OCI-LY7 (cell line): ENCODE results near the gene MRM1. TPM values are rescaled to one million over a fixed set of nuclear protein-coding genes. Genes with fewer than 3 reads are reported as not detected.

Experiments
- BruUV-seq: library from RNA; stranded (reverse); fragments of 400-500 nt; replicated peaks from 2 replicates; lab custom pipeline; 2021; lab: Mats Ljungman, UMichigan
- CTCF ChIA-PET: fragments of 300-600 bp; sonication (Branson Sonifier 250); formaldehyde crosslinking; loops from one replicate; lab custom pipeline; 2022; ENCODE audit warnings: antibody characterized with exemption; ENCODE audit not compliant: unreplicated experiment; lab: Charles Lee
- POLR2A ChIA-PET: fragments of 300-600 bp; sonication (Branson Sonifier 250); formaldehyde crosslinking; loops from one replicate; lab custom pipeline; 2022; ENCODE audit warnings: antibody characterized with exemption; lab: Charles Lee
- DNase-seq: peaks from one replicate; pipeline ENCODE4 v3.0.0-alpha.2; 2015; ENCODE audit warnings: low spot score
- H2AFZ ChIP-seq: fragments of 200-600 bp; sonication (generic), shearing (Covaris generic); 2 replicates; pipeline ENCODE4 v1.6.1; 2014; ENCODE audit warnings: mild to moderate bottlenecking, antibody characterized with exemption, low read length, moderate library complexity
- H3K27ac ChIP-seq: fragments of 200-600 bp; sonication (generic); 2 replicates; pipeline ENCODE4 v1.5.1; 2014; ENCODE audit warnings: mixed run types, low read depth, mild to moderate bottlenecking, moderate library complexity, low read length, inconsistent platforms; ENCODE audit not compliant: poor library complexity, severe bottlenecking
- H3K36me3 ChIP-seq: fragments of 200-600 bp; sonication (generic); 2 replicates; pipeline ENCODE4 v1.6.1; 2014; ENCODE audit warnings: mild to moderate bottlenecking, antibody characterized with exemption, low read length, moderate library complexity, mixed read lengths; ENCODE audit not compliant: insufficient read depth
- H3K4me1 ChIP-seq: fragments of 200-600 bp; sonication (generic); 2 replicates; pipeline ENCODE4 v1.5.1; 2014; ENCODE audit warnings: mild to moderate bottlenecking, low read length; ENCODE audit not compliant: insufficient read depth, poor library complexity, severe bottlenecking
- H3K4me2 ChIP-seq: fragments of 200-600 bp; sonication (generic); 2 replicates; pipeline ENCODE4 v1.6.1; 2014; ENCODE audit warnings: mild to moderate bottlenecking, low read length
- H3K4me3 ChIP-seq: fragments of 200-600 bp; sonication (generic); 2 replicates; pipeline ENCODE4 v1.5.1; 2014; ENCODE audit warnings: mild to moderate bottlenecking, low read depth, low read length; ENCODE audit not compliant: poor library complexity, severe bottlenecking
- H3K79me2 ChIP-seq: fragments of 200-600 bp; sonication (generic); 2 replicates; pipeline ENCODE4 v1.6.1; 2016; ENCODE audit warnings: low read depth, mild to moderate bottlenecking, low read length, moderate library complexity, mixed read lengths; ENCODE audit not compliant: insufficient read depth
- H3K9me2 ChIP-seq: fragments of 200-600 bp; sonication (generic); 2 replicates; pipeline ENCODE4 v1.6.1; 2016; ENCODE audit warnings: mild to moderate bottlenecking, low read length, mixed read lengths; ENCODE audit not compliant: insufficient read depth
- H3K9me3 ChIP-seq: fragments of 200-600 bp; sonication (generic); 2 replicates; pipeline ENCODE4 v1.6.1; 2014; ENCODE audit warnings: mild to moderate bottlenecking, mixed run types, low read length, mixed read lengths
- H4K20me1 ChIP-seq: fragments of 200-600 bp; sonication (generic); 2 replicates; pipeline ENCODE4 v1.6.1; 2014; ENCODE audit warnings: mild to moderate bottlenecking, antibody characterized with exemption, low read length, moderate library complexity, mixed read lengths; ENCODE audit not compliant: insufficient read depth
- EZH2phosphoT487 ChIP-seq: fragments of 200-600 bp; sonication (generic); IDR thresholded peaks from 2 replicates; pipeline ENCODE4 v1.6.1; 2018; ENCODE audit warnings: low read depth, borderline replicate concordance, mild to moderate bottlenecking, mixed run types, antibody characterized with exemption, low read length, moderate library complexity, mixed read lengths
- intact Hi-C: fragments of 100-400 bp; cut with micrococcal nuclease; formaldehyde crosslinking; loops from one replicate; pipeline ENCODE4 v1.10.0; 2022; ENCODE audit not compliant: unreplicated experiment
- total RNA-seq, 2 experiments: library from RNA; depleted of rRNA in 1 of 2; stranded (reverse); fragments of >200 nt in 1 of 2; shearing (Covaris generic) in 1 of 2; gene quantifications; 2 replicates each; pipeline ENCODE4 v1.2.3, GENCODE V29; 2014 to 2022
- TF ChIP-seq, protein P1 (sequence below): fragments of 200-600 bp; sonication (generic); conservative IDR thresholded peaks from 2 replicates; pipeline ENCODE4 v1.5.1; 2014; ENCODE audit warnings: mild to moderate bottlenecking, antibody characterized with exemption, low read length, moderate library complexity, mixed read lengths

Gene MRM1
- total RNA-seq, 2 experiments from 2014 or later = 22.5 to 22.6 TPM

DNA sequence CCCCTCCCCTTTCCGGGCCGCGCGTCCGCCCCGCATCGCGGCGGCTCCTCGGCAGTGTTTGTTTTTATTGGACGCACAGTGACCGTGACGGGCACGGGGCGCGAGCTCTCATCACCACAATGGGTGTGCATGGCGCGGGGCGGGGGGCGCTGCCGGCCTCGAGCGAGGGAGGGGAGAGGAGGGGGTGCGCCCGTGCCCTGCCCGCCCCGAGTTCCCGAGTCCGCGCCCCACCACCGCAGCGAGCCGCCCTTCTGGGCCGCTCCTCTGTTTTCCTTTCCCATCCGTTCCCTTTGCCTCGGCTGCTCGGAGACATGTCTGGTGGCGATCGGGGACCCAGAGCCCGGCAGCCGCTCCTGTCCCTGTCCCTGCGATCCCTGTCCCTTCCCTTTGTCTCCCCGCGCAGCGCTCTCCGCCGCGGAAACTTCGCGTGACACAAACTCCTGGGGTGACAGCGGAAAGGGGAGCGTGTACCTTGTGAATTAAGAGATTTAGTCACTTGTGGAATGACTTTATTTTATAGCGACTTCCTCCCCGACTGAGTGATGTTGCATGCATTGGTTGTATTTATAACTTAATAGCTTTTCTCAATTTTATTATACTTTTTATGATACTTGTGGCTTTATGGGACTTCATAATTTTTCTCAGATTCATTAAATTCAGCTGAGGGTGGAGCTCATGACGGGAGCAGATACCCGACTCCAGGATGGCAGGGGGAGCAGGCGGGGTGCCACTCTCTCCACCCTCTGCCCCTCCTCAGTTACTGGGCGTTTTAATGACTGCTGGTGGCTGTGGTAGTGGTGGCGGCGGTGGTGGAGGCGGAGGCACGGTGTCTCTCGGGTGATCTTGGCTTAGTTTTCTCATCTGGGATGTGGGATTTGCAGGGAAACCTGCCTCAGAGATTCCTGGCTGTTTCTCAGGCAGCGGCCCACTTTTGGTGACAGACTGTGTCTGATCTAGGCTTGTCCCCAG lies 40.8 kb downstream of the MRM1 start:
- Histone ChIP-seq H3K79me2 (no peaks in the 10 kb centered on the region), H3K4me3 (no peak overlapping the region), H3K27ac (no peak overlapping the region), H3K9me2 (no peaks in the 10 kb centered on the region), H2AFZ (no peak overlapping the region), H3K9me3 (no peaks in the 10 kb centered on the region), H4K20me1 (no peaks in the 10 kb centered on the region), H3K36me3 (no peaks in the 10 kb centered on the region), H3K4me1 (no peaks in the 10 kb centered on the region), H3K4me2 (no peak overlapping the region)
- no peak for TF ChIP-seq EZH2phosphoT487
- TF ChIP-seq, protein P1, sequence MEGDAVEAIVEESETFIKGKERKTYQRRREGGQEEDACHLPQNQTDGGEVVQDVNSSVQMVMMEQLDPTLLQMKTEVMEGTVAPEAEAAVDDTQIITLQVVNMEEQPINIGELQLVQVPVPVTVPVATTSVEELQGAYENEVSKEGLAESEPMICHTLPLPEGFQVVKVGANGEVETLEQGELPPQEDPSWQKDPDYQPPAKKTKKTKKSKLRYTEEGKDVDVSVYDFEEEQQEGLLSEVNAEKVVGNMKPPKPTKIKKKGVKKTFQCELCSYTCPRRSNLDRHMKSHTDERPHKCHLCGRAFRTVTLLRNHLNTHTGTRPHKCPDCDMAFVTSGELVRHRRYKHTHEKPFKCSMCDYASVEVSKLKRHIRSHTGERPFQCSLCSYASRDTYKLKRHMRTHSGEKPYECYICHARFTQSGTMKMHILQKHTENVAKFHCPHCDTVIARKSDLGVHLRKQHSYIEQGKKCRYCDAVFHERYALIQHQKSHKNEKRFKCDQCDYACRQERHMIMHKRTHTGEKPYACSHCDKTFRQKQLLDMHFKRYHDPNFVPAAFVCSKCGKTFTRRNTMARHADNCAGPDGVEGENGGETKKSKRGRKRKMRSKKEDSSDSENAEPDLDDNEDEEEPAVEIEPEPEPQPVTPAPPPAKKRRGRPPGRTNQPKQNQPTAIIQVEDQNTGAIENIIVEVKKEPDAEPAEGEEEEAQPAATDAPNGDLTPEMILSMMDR = no peak
- intact Hi-C loops = no loop called here
- ChIA-PET CTCF (no interaction called here), POLR2A (interaction anchor here (0.7 kb wide), 1 partner anchor 674 kb away, joined by 3 read pairs; no protein-coding TSS in a partner anchor)
- DNase-seq = no peak
- BruUV-seq = no TSS peak

DNA sequence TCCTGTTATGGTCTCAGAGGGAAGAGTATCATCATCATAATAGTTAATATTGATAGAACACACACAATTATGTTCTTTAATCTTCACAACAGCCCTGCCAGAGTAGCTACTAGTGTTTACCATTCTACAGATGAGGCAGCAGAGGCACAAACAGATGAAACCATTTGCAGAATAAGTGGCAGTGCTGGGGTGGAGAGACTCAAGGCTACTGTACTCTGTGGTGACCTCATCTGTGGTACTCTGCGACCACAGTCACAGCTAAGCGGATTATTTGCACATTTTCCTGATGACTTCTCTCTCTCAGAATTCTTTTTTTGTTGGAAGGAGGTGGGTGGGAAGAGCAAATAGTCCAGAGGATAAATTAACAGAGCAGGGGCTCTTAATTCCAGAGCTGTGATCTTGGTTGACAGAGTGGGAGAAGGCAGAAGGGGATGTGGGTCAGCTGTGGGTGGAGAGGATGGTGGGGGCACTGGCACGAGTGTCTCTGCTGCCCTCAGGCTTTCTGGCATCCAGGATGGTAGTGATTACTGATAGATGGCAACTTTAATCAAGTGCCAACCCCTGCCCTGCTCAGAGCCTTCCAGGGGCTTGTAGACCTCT lies 41.8 kb downstream of the MRM1 start:
- BruUV-seq = no TSS peak
- H3K4me2 ChIP-seq = no peak overlapping the region
- H3K27ac ChIP-seq = no peak overlapping the region
- no peaks in the 10 kb centered on the region for H3K79me2 ChIP-seq
- no peaks in the 10 kb centered on the region for H3K36me3 ChIP-seq
- TF ChIP-seq, protein P1 = no peak
- no peak for TF ChIP-seq EZH2phosphoT487
- CTCF ChIA-PET = no interaction called here
- no peaks in the 10 kb centered on the region for H3K9me3 ChIP-seq
- no peak overlapping the region for H3K4me3 ChIP-seq
- no peak overlapping the region for H2AFZ ChIP-seq
- intact Hi-C loops = no loop called here
- no peak for DNase-seq
- POLR2A ChIA-PET = no interaction called here
- no peaks in the 10 kb centered on the region for H3K4me1 ChIP-seq
- H3K9me2 ChIP-seq = no peaks in the 10 kb centered on the region
- H4K20me1 ChIP-seq = no peaks in the 10 kb centered on the region

DNA sequence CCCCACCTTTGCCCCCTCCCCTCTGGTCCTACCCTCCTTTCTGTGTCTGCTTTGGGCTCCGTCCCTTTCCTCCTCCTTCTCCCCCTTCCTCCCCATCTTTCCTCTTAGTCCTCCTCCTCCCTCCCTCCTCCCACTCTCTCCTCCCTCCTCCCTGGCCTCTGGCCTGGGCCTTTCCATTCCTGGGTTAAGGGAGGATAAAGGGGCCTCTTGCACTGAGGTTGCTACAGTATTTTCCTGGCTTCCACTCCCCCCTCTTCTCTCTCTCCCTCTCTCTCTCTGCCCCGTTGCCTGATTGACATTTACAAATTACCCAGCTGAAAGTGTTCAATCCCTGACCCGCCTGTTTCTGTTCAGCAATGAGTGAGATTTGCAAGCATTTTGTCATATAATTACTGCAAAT lies 44.0 kb downstream of the MRM1 start:
- Histone ChIP-seq H3K9me3 (no peaks in the 10 kb centered on the region), H3K4me2 (no peak overlapping the region), H3K36me3 (no peaks in the 10 kb centered on the region), H4K20me1 (no peaks in the 10 kb centered on the region), H3K27ac (no peak overlapping the region), H3K4me1 (no peaks in the 10 kb centered on the region), H3K79me2 (no peaks in the 10 kb centered on the region), H2AFZ (no peak overlapping the region), H3K4me3 (no peak overlapping the region), H3K9me2 (no peaks in the 10 kb centered on the region)
- no TSS peak for BruUV-seq
- intact Hi-C loops = no loop called here
- ChIA-PET CTCF (no interaction called here), POLR2A (no interaction called here)
- DNase-seq = no peak
- no peak for TF ChIP-seq EZH2phosphoT487
- TF ChIP-seq, protein P1 = no peak
